Tibial nerve (tissue), 4 donors: ENCODE data around the gene HPRT1. TPM values are rescaled to one million over a fixed set of nuclear protein-coding genes. Genes with fewer than 3 reads are reported as not detected.

Experiments used
- DNase-seq, 2 donors: peaks; one replicate each; pipeline ENCODE4 v3.0.0-alpha.2; 2019; ENCODE audit warnings: low spot score in 2 of 2
- H3K27ac ChIP-seq, 4 donors: fragments of 200-600 bp; sonication (generic) in 3 of 4; one replicate each; pipeline ENCODE4 v1.5.1; 2017 to 2019; ENCODE audit warnings: mild to moderate bottlenecking in 1 of 4
- H3K27me3 ChIP-seq, 2 donors: fragments of 200-600 bp; sonication (generic) in 1 of 2; one replicate each; pipeline versions ENCODE4 v1.5.1 to v1.6.0; 2017 to 2019
- H3K36me3 ChIP-seq, 3 donors: fragments of 200-600 bp; sonication (generic); one replicate each; pipeline ENCODE4 v1.5.1; 2018 to 2019
- H3K4me1 ChIP-seq, 4 donors: fragments of 200-600 bp; sonication (generic) in 3 of 4; one replicate each; pipeline ENCODE4 v1.5.1; 2017 to 2019
- H3K4me3 ChIP-seq, 4 donors: fragments of 200-600 bp; sonication (generic) in 3 of 4; one replicate each; pipeline ENCODE4 v1.5.1; 2017 to 2019; ENCODE audit warnings: mild to moderate bottlenecking in 1 of 4, moderate library complexity in 1 of 4
- H3K9me3 ChIP-seq, 4 donors: fragments of 200-600 bp; sonication (generic) in 3 of 4; one replicate each; pipeline ENCODE4 v1.5.1; 2017 to 2019
- EP300 ChIP-seq, 2 donors: sonication (generic); formaldehyde crosslinking; IDR thresholded peaks; one replicate each; pipeline ENCODE4 v1.6.1; 2017; ENCODE audit warnings: antibody characterized with exemption in 2 of 2, mild to moderate bottlenecking in 1 of 2
- POLR2A ChIP-seq, 2 donors: fragments of 450-650 bp; IDR thresholded peaks; one replicate each; pipeline ENCODE4 v1.6.1; 2017; ENCODE audit warnings: antibody characterized with exemption in 2 of 2, mild to moderate bottlenecking in 2 of 2, moderate library complexity in 2 of 2
- WGBS, 2 donors: methylation state at CpG; one replicate each; pipeline ENCODE4 v1.1.5; 2018; 5-methylcytosine and 5-hydroxymethylcytosine counted together
- total RNA-seq, 4 donors: library from RNA; depleted of rRNA; stranded (reverse); fragments of >200 nt; gene quantifications; one replicate each; pipeline ENCODE4 v1.1.0, GENCODE V29; 2016
- TF ChIP-seq, protein P1 (sequence below), 5 experiments: fragments of 200-600 bp in 3 of 5; fragments of 450-650 bp in 2 of 5; sonication (generic) in 3 of 5; IDR thresholded peaks; one replicate each; pipeline ENCODE4 v1.5.1; 2016 to 2019; ENCODE audit warnings: antibody characterized with exemption in 5 of 5, mild to moderate bottlenecking in 3 of 5, moderate library complexity in 2 of 5

Gene HPRT1
- total RNA-seq, 4 donors from 2014 or later = 4.1 to 35.6 (median 9.7) TPM

DNA sequence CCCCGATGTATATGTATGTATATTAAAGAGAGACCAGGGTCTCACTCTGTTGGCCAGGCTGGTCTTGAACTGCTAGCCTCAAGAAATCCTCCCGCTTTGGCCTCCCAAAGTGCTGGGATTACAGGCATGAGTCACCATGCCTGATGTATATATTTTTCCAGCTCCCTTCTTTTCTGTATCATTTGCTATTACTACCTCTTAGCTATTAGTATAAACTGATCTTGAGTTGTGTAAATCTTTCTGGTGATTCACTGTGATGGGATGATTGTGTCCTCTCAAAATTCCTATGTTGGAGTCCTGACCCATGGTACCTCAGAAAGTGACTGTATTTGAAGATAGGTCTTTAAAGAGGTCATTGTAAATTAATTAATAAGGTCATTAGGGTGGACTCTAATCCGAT, 53.1 kb downstream of the HPRT1 start:
- no peak overlapping the region for H3K27ac ChIP-seq
- no peaks in the 10 kb centered on the region for H3K4me1 ChIP-seq
- TF ChIP-seq EP300 (IDR thresholded peaks at IDR 0.05) = no peak
- TF ChIP-seq POLR2A (IDR thresholded peaks at IDR 0.05) = no peak
- TF ChIP-seq, protein P1, sequence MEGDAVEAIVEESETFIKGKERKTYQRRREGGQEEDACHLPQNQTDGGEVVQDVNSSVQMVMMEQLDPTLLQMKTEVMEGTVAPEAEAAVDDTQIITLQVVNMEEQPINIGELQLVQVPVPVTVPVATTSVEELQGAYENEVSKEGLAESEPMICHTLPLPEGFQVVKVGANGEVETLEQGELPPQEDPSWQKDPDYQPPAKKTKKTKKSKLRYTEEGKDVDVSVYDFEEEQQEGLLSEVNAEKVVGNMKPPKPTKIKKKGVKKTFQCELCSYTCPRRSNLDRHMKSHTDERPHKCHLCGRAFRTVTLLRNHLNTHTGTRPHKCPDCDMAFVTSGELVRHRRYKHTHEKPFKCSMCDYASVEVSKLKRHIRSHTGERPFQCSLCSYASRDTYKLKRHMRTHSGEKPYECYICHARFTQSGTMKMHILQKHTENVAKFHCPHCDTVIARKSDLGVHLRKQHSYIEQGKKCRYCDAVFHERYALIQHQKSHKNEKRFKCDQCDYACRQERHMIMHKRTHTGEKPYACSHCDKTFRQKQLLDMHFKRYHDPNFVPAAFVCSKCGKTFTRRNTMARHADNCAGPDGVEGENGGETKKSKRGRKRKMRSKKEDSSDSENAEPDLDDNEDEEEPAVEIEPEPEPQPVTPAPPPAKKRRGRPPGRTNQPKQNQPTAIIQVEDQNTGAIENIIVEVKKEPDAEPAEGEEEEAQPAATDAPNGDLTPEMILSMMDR (IDR thresholded peaks at IDR 0.05) = no peak
- H3K9me3 ChIP-seq = no peaks in the 10 kb centered on the region
- H3K27me3 ChIP-seq = no peaks in the 10 kb centered on the region
- H3K36me3 ChIP-seq = no peaks in the 10 kb centered on the region
- WGBS, 2 donors = 86 to 88% methylated on average over 2 to 3 of the region's 3 CpGs
- DNase-seq = no peak
- no peak overlapping the region for H3K4me3 ChIP-seq

GRCh38 chrX:134520860-134521390, 61.0 kb downstream of the HPRT1 start:
- Histone ChIP-seq H3K4me1 (no peaks in the 10 kb centered on the region), H3K4me3 (no peak overlapping the region), H3K36me3 (no peaks in the 10 kb centered on the region), H3K27me3 (no peaks in the 10 kb centered on the region), H3K9me3 (no peaks in the 10 kb centered on the region), H3K27ac (no peak overlapping the region)
- TF ChIP-seq, protein P1 (IDR thresholded peaks at IDR 0.05) = peak in 2 of 5 experiments; percentile 20 to 27
- no peak for TF ChIP-seq EP300 (IDR thresholded peaks at IDR 0.05)
- DNase-seq = peak in 1 of 2 donors; percentile 11
- WGBS, 2 donors = 75 to 95% methylated on average over 2 to 3 of the region's 3 CpGs

- no peaks in the 10 kb centered on the region for H3K27me3 ChIP-seq
- H3K27ac ChIP-seq = no peak overlapping the region
- 66 to 69% methylated on average over 6 of the region's 6 CpGs for WGBS, 2 donors
- no peak for TF ChIP-seq POLR2A (IDR thresholded peaks at IDR 0.05)
- no peak for TF ChIP-seq EP300 (IDR thresholded peaks at IDR 0.05)
- TF ChIP-seq, protein P1 (IDR thresholded peaks at IDR 0.05) = no peak
- H3K4me1 ChIP-seq = no peaks in the 10 kb centered on the region
- H3K9me3 ChIP-seq = no peaks in the 10 kb centered on the region
- no peak for DNase-seq
- H3K36me3 ChIP-seq = no peaks in the 10 kb centered on the region
- H3K4me3 ChIP-seq = no peak overlapping the region
Measured at GRCh38 chrX:134524181-134524580, 64.2 kb downstream of the HPRT1 start.

- 79 to 83% methylated on average over 15 of the region's 15 CpGs for WGBS, 2 donors
- Histone ChIP-seq H3K27me3 (no peaks in the 10 kb centered on the region), H3K36me3 (no peaks in the 10 kb centered on the region), H3K4me3 (no peak overlapping the region), H3K9me3 (no peaks in the 10 kb centered on the region), H3K27ac (no peak overlapping the region), H3K4me1 (no peaks in the 10 kb centered on the region)
- DNase-seq = no peak
- TF ChIP-seq, protein P1 (IDR thresholded peaks at IDR 0.05) = no peak
- TF ChIP-seq EP300 (IDR thresholded peaks at IDR 0.05) (no peak), POLR2A (IDR thresholded peaks at IDR 0.05) (no peak)
Measured at GRCh38 chrX:134525086-134525792, 65.3 kb downstream of the HPRT1 start.

GRCh38 chrX:134526399-134526798, 66.4 kb downstream of the HPRT1 start:
- 86 to 98% methylated on average over 5 of the region's 5 CpGs for WGBS, 2 donors
- H3K27me3 ChIP-seq = no peaks in the 10 kb centered on the region
- no peaks in the 10 kb centered on the region for H3K4me1 ChIP-seq
- no peak for DNase-seq
- no peaks in the 10 kb centered on the region for H3K36me3 ChIP-seq
- TF ChIP-seq POLR2A (IDR thresholded peaks at IDR 0.05) (no peak), EP300 (IDR thresholded peaks at IDR 0.05) (no peak)
- no peak overlapping the region for H3K4me3 ChIP-seq
- H3K27ac ChIP-seq = no peak overlapping the region
- no peaks in the 10 kb centered on the region for H3K9me3 ChIP-seq
